Epithelial cell of proximal tubule (primary cell): ENCODE measurements around the gene C11orf68. TPM values are rescaled to one million over a fixed set of nuclear protein-coding genes. Genes with fewer than 3 reads are reported as not detected.
A peak's percentile ranks its signal among the peaks of the same experiment; 100 is the strongest.

Experiments
- DNase-seq: peaks from one replicate; pipeline ENCODE4 v3.0.0-alpha.2; 2011; ENCODE audit warnings: low read depth
- H3K4me3 ChIP-seq: 2 replicates; pipeline ENCODE4 v1.5.1; 2011; ENCODE audit warnings: low read depth, mild to moderate bottlenecking, low read length
- total RNA-seq: library from RNA; depleted of rRNA; stranded (reverse); fragments of >200 nt; gene quantifications from 2 replicates; pipeline ENCODE4 v1.2.3, GENCODE V29; 2015
- TF ChIP-seq, protein P1 (sequence below): conservative IDR thresholded peaks from 2 replicates; pipeline ENCODE4 v1.5.1; 2012; ENCODE audit warnings: low read depth, mild to moderate bottlenecking, low read length

The C11orf68 gene
- total RNA-seq, 1 donor from 2014 or later = 6.6 TPM

- no peak overlapping the region for H3K4me3 ChIP-seq
- no peak for DNase-seq
- TF ChIP-seq, protein P1, sequence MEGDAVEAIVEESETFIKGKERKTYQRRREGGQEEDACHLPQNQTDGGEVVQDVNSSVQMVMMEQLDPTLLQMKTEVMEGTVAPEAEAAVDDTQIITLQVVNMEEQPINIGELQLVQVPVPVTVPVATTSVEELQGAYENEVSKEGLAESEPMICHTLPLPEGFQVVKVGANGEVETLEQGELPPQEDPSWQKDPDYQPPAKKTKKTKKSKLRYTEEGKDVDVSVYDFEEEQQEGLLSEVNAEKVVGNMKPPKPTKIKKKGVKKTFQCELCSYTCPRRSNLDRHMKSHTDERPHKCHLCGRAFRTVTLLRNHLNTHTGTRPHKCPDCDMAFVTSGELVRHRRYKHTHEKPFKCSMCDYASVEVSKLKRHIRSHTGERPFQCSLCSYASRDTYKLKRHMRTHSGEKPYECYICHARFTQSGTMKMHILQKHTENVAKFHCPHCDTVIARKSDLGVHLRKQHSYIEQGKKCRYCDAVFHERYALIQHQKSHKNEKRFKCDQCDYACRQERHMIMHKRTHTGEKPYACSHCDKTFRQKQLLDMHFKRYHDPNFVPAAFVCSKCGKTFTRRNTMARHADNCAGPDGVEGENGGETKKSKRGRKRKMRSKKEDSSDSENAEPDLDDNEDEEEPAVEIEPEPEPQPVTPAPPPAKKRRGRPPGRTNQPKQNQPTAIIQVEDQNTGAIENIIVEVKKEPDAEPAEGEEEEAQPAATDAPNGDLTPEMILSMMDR = no peak
Measured at GRCh38 chr11:65928667-65929066, 9.8 kb upstream of the C11orf68 start.

- no peak for DNase-seq
- H3K4me3 ChIP-seq = no peak overlapping the region
- TF ChIP-seq, protein P1 = no peak
Measured at GRCh38 chr11:65927904-65928397, 9.1 kb upstream of the C11orf68 start.

- DNase-seq = no peak
- TF ChIP-seq, protein P1 = no peak
- no peak overlapping the region for H3K4me3 ChIP-seq
Measured at GRCh38 chr11:65925397-65925796, 6.5 kb upstream of the C11orf68 start.

DNA sequence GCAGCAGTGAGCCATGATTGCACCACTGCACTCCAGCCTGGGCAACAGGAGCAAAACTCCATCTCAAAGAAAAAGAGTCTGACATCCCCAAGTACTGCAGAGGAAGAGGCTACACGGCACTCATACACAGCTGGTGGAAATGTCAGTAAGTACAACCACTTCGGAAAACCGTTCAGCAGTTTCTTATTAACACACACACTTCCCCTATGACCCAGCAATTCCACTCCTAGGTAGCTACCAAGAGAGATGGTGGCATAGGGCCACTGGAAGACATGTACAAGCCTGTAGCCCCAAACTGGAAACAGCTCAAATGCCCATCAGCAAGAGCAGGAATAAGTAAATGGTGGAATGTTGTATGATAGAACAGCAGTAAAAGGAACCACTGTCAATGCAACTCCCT, 3.7 kb upstream of the C11orf68 start:
- H3K4me3 ChIP-seq = no peak overlapping the region
- no peak for DNase-seq
- TF ChIP-seq, protein P1 = no peak

- no peak for DNase-seq
- no peak overlapping the region for H3K4me3 ChIP-seq
- TF ChIP-seq, protein P1 = no peak
Measured at GRCh38 chr11:65921876-65922275, 3.0 kb upstream of the C11orf68 start.

- DNase-seq = no peak
- no peak overlapping the region for H3K4me3 ChIP-seq
- TF ChIP-seq, protein P1 = no peak
Measured at GRCh38 chr11:65921033-65921555, 2.2 kb upstream of the C11orf68 start.

DNA sequence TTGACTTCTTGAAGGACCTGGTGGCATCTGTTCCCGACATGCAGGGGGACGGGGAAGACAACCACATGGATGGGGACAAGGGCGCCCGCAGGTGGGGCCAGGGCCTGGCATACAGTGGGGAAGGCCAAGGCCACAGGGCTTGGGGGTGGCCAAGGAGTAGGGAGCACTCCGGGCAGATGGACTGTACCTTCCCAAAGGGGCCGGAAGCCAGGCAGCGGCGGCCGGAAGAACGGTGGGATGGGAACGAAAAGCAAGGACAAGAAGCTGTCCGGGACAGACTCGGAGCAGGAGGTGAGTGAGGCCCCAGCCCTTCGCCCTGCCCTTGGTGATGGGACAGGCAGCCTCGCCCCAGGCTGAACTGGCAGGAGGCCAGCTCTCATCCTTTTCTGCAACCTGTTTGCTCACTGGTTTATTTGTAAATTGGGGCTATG, 1.5 kb upstream of the C11orf68 start:
- no peak for DNase-seq
- H3K4me3 ChIP-seq = peak overlapping the region; percentile 84
- TF ChIP-seq, protein P1 = no peak
